Endothelial cell of umbilical vein (primary cell): Measurements from ENCODE around the gene TMEM41B. TPM values are rescaled to one million over a fixed set of nuclear protein-coding genes. Genes with fewer than 3 reads are reported as not detected.

ENCODE experiments used
- BruUV-seq: library from RNA; stranded (reverse); fragments of 400-500 nt; replicated peaks from 2 replicates; lab custom pipeline; 2021; lab: Mats Ljungman, UMichigan
- CTCF ChIA-PET: fragments of 300-600, 350-600 bp; sonication (Branson Sonifier 250); formaldehyde crosslinking; loops from one replicate; lab custom pipeline; 2021; ENCODE audit warnings: antibody characterized with exemption, inconsistent platforms; lab: Charles Lee
- POLR2A ChIA-PET: fragments of 300-600, 350-600 bp; sonication (Branson Sonifier 250); formaldehyde crosslinking; loops from one replicate; lab custom pipeline; 2021; ENCODE audit warnings: antibody characterized with exemption, inconsistent platforms; lab: Charles Lee
- DNase-seq: peaks from one replicate; pipeline ENCODE4 v3.0.0-alpha.2; 2011; ENCODE audit warnings: low read depth, low spot score
- FAIRE-seq: peaks from 2 replicates; lab custom pipeline; 2011; peaks lifted over from hg19 to GRCh38; lab: Jason Lieb, UNC
- H2AFZ ChIP-seq: 2 replicates; pipeline ENCODE4 v1.6.0; 2012; ENCODE audit warnings: low read depth, low read length, control low read depth, inconsistent platforms
- H3K27ac ChIP-seq: 2 replicates; pipeline ENCODE4 v1.5.1; 2011; ENCODE audit warnings: low read depth, mild to moderate bottlenecking, control low read depth, low read length, moderate library complexity; ENCODE audit not compliant: insufficient read depth
- H3K27me3 ChIP-seq, 2 experiments: 2 replicates each; pipeline versions ENCODE4 v1.6.0 to v1.6.1; 2011; ENCODE audit warnings: low read length in 2 of 2, mixed read lengths in 1 of 2; ENCODE audit not compliant: control insufficient read depth in 2 of 2, insufficient read depth in 2 of 2
- H3K36me3 ChIP-seq, 2 experiments: 2 replicates in 1 of 2; 3 replicates in 1 of 2; pipeline ENCODE4 v1.5.1; 2011; ENCODE audit warnings: low read length in 2 of 2, mild to moderate bottlenecking in 1 of 2, moderate library complexity in 1 of 2; ENCODE audit not compliant: control insufficient read depth in 2 of 2, insufficient read depth in 2 of 2; ENCODE audit errors: extremely low read depth in 1 of 2
- H3K4me1 ChIP-seq: 3 replicates; pipeline ENCODE4 v1.5.1; 2011; ENCODE audit warnings: mild to moderate bottlenecking, low read length; ENCODE audit not compliant: control insufficient read depth, insufficient read depth; ENCODE audit errors: extremely low read depth
- H3K4me2 ChIP-seq: 2 replicates; pipeline ENCODE4 v1.6.1; 2011; ENCODE audit warnings: low read length, control low read depth, mixed read lengths; ENCODE audit not compliant: insufficient read depth
- H3K4me3 ChIP-seq, 3 experiments: fragments of 200-600 bp in 1 of 3; sonication (generic), shearing (Covaris generic) in 1 of 3; replicated peaks in 1 of 3; 2 replicates each; pipeline ENCODE4 v1.5.1; 2011 to 2016; ENCODE audit warnings: control low read depth in 3 of 3, low read length in 3 of 3, mild to moderate bottlenecking in 2 of 3, inconsistent platforms in 1 of 3, low read depth in 1 of 3, moderate library complexity in 1 of 3; ENCODE audit not compliant: insufficient read depth in 1 of 3
- H3K79me2 ChIP-seq: 2 replicates; pipeline ENCODE4 v1.6.0; 2012; ENCODE audit warnings: low read length, inconsistent platforms; ENCODE audit not compliant: control insufficient read depth, insufficient read depth
- H3K9ac ChIP-seq: replicated peaks from 2 replicates; pipeline ENCODE3; 2011; ENCODE audit warnings: low read length, control low read depth; ENCODE audit not compliant: insufficient read depth; ENCODE audit errors: extremely low read depth
- H3K9me1 ChIP-seq: replicated peaks from 3 replicates; pipeline ENCODE4 v1.6.0; 2011; ENCODE audit warnings: mild to moderate bottlenecking, low read length; ENCODE audit not compliant: control insufficient read depth, insufficient read depth; ENCODE audit errors: extremely low read depth
- H3K9me3 ChIP-seq: replicated peaks from 2 replicates; pipeline ENCODE4 v1.5.1; 2012; ENCODE audit warnings: low read length, inconsistent platforms; ENCODE audit not compliant: control insufficient read depth, insufficient read depth
- H4K20me1 ChIP-seq: replicated peaks from 2 replicates; pipeline ENCODE3; 2011; ENCODE audit warnings: mild to moderate bottlenecking, low read length; ENCODE audit not compliant: control insufficient read depth, insufficient read depth; ENCODE audit errors: extremely low read depth
- CTCF ChIP-seq, 2 donors: IDR thresholded peaks; 1 replicate in 1 of 2; 2 replicates in 1 of 2; pipeline ENCODE4 v1.5.1; 2011; ENCODE audit warnings: low read length in 2 of 2, mild to moderate bottlenecking in 2 of 2, moderate library complexity in 2 of 2, control low read depth in 1 of 2, inconsistent platforms in 1 of 2, low read depth in 1 of 2; ENCODE audit not compliant: insufficient read depth in 1 of 2; ENCODE audit errors: extremely low read depth in 1 of 2
- EZH2 ChIP-seq: IDR thresholded peaks from 2 replicates; pipeline ENCODE4 v1.6.1; 2012; ENCODE audit warnings: borderline replicate concordance, low read depth, mild to moderate bottlenecking, moderate library complexity, low read length, inconsistent platforms; ENCODE audit not compliant: severe bottlenecking
- FOS ChIP-seq: IDR thresholded peaks from 2 replicates; pipeline ENCODE4 v1.6.1; 2011; ENCODE audit warnings: mild to moderate bottlenecking, low read length, moderate library complexity, borderline replicate concordance; ENCODE audit not compliant: insufficient read depth
- GATA2 ChIP-seq: IDR thresholded peaks from 2 replicates; pipeline ENCODE4 v1.7.0; 2011; ENCODE audit warnings: low read depth, mild to moderate bottlenecking, moderate library complexity, mixed read lengths, low read length; ENCODE audit not compliant: insufficient read length, insufficient read depth
- JUN ChIP-seq: IDR thresholded peaks from 2 replicates; pipeline ENCODE4 v1.6.1; 2011; ENCODE audit warnings: borderline replicate concordance, low read depth; ENCODE audit not compliant: insufficient read length, insufficient read depth
- MAX ChIP-seq: IDR thresholded peaks from 2 replicates; pipeline ENCODE4 v1.6.1; 2011; ENCODE audit not compliant: insufficient read depth, insufficient read length
- MYC ChIP-seq: IDR thresholded peaks from one replicate; pipeline ENCODE4 v1.6.1; 2011; ENCODE audit warnings: mild to moderate bottlenecking, low read depth, low read length
- POLR2A ChIP-seq: IDR thresholded peaks from 2 replicates; pipeline ENCODE4 v1.6.1; 2012; ENCODE audit warnings: low read depth, mild to moderate bottlenecking, control low read depth, low read length
- POLR2AphosphoS5 ChIP-seq: IDR thresholded peaks from 2 replicates; pipeline ENCODE4 v1.6.1; 2012; ENCODE audit warnings: low read depth, mild to moderate bottlenecking, control low read depth, low read length, moderate library complexity; ENCODE audit not compliant: insufficient read depth
- dilution Hi-C: fragments of 300-500 bp; cut with MboI; formaldehyde crosslinking; loops from one replicate; pipeline ENCODE4 v1.15.0; 2019; ENCODE audit warnings: low sequenced_read_pairs; ENCODE audit not compliant: extremely low pct_ligation_motif_present
- intact Hi-C: fragments of 100-400 bp; cut with micrococcal nuclease; formaldehyde crosslinking; loops from one replicate; pipeline ENCODE4 v1.10.0; 2022
- polyA plus RNA-seq, 4 experiments: library from polyadenylated mRNA; depleted of rRNA in 3 of 4; stranded (reverse) in 3 of 4; unstranded in 1 of 4; fragments of >200 nt; gene quantifications; 2 replicates each; pipeline versions ENCODE4 v1.2.1 to v1.2.3, GENCODE V29; 2011 to 2012; ENCODE audit warnings: missing spikeins in 1 of 4
- total RNA-seq: library from RNA; stranded (reverse); gene quantifications from 2 replicates; pipeline ENCODE4 v1.2.3, GENCODE V29; 2021

The TMEM41B gene
- total and polyA plus RNA-seq, 2 donors (not counting 3 experiments of a cell fraction or from before 2014, with no cell fraction given), result 16.6 to 39.0 TPM

- intact Hi-C loops, result no loop called here
- H3K4me3 ChIP-seq, result no peak overlapping the region
- TF ChIP-seq FOS (no peak), POLR2A (no peak), EZH2 (no peak), GATA2 (no peak), JUN (no peak), CTCF (IDR thresholded peaks at IDR 0.05; ENCODE audit: extremely low read depth in 1 of 2, insufficient read depth in 1 of 2, low read depth in 1 of 2, low read length in 2 of 2) (no peak), MYC (no peak), POLR2AphosphoS5 (no peak), MAX (no peak)
- dilution Hi-C loops, result no loop called here
- H4K20me1 ChIP-seq, result no peaks in the 10 kb centered on the region
- BruUV-seq, result no TSS peak
- H3K27me3 ChIP-seq, result no peaks in the 10 kb centered on the region
- CTCF ChIA-PET, result interaction anchor here (0.7 to 1.0 kb wide), 5 partner anchors 10 to 226 kb away, joined by 3 to 4 read pairs (median 3); partner anchors contain the start of gene IPO7
- H3K9ac ChIP-seq, result no peak overlapping the region
- no peak overlapping the region for H3K4me2 ChIP-seq
- DNase-seq, result peak; percentile 41
- no peaks in the 10 kb centered on the region for H3K9me3 ChIP-seq
- H3K27ac ChIP-seq, result no peak overlapping the region
- H3K79me2 ChIP-seq, result no peaks in the 10 kb centered on the region
- no peaks in the 10 kb centered on the region for H3K4me1 ChIP-seq
- H3K9me1 ChIP-seq, result no peaks in the 10 kb centered on the region
- peak; percentile 55 for FAIRE-seq
- H3K36me3 ChIP-seq, result no peaks in the 10 kb centered on the region
- H2AFZ ChIP-seq, result no peak overlapping the region
- POLR2A ChIA-PET, result no interaction called here
These were observed 33.6 kb downstream of the TMEM41B start for GRCh38 chr11:9280655-9281301.
